Measurements from ENCODE around the gene ADH6.
"Not testable (repeated sequence)": the region's sequence is repeated elsewhere in the genome, so short reads cannot be mapped to it uniquely, and the experiment has no call there.

ADH6 gene

GRCh38 chr4:99207911-99208718 is 10.9 kb downstream of the ADH6 start:
- H3K9me3 Mint-ChIP-seq, result no peaks in the 10 kb centered on the region
- H3K4me1 Mint-ChIP-seq (ENCODE audit: low read depth), result no peaks in the 10 kb centered on the region
- DNase-seq, result no peak
- no peaks in the 10 kb centered on the region for H3K36me3 Mint-ChIP-seq (ENCODE audit: low read depth)
- no peak overlapping the region for H3K4me3 Mint-ChIP-seq
- no peaks in the 10 kb centered on the region for H3K27me3 Mint-ChIP-seq
- H3K27ac Mint-ChIP-seq, result no peak overlapping the region

GRCh38 chr4:99207069-99207743 is 11.8 kb downstream of the ADH6 start:
- no peaks in the 10 kb centered on the region for H3K9me3 Mint-ChIP-seq
- H3K27ac Mint-ChIP-seq, result no peak overlapping the region
- H3K4me1 Mint-ChIP-seq (ENCODE audit: low read depth), result no peaks in the 10 kb centered on the region
- DNase-seq, result no peak
- H3K4me3 Mint-ChIP-seq, result no peak overlapping the region
- no peaks in the 10 kb centered on the region for H3K36me3 Mint-ChIP-seq (ENCODE audit: low read depth)
- no peaks in the 10 kb centered on the region for H3K27me3 Mint-ChIP-seq

GRCh38 chr4:99205153-99205979 is 13.7 kb downstream of the ADH6 start:
- H3K36me3 Mint-ChIP-seq (ENCODE audit: low read depth), result no peaks in the 10 kb centered on the region
- no peak for DNase-seq

GRCh38 chr4:99202536-99202935 is 16.5 kb downstream of the ADH6 start:
- H3K36me3 Mint-ChIP-seq (ENCODE audit: low read depth), result no peaks in the 10 kb centered on the region
- H3K27ac Mint-ChIP-seq, result no peak overlapping the region
- H3K9me3 Mint-ChIP-seq, result no peaks in the 10 kb centered on the region
- no peaks in the 10 kb centered on the region for H3K27me3 Mint-ChIP-seq
- H3K4me1 Mint-ChIP-seq (ENCODE audit: low read depth), result no peaks in the 10 kb centered on the region
- DNase-seq, result no peak
- H3K4me3 Mint-ChIP-seq, result no peak overlapping the region

More at GRCh38 chr4:99205153-99205979, 13.7 kb downstream of the ADH6 start:
- H3K27me3 Mint-ChIP-seq, result no peaks in the 10 kb centered on the region
- H3K4me1 Mint-ChIP-seq (ENCODE audit: low read depth), result no peaks in the 10 kb centered on the region
- H3K4me3 Mint-ChIP-seq, result no peak overlapping the region
- no peak overlapping the region for H3K27ac Mint-ChIP-seq
- H3K9me3 Mint-ChIP-seq, result no peaks in the 10 kb centered on the region

- no peaks in the 10 kb centered on the region for H3K36me3 Mint-ChIP-seq (ENCODE audit: low read depth)
- DNase-seq, result no peak
- H3K4me3 Mint-ChIP-seq, result no peak overlapping the region
- no peaks in the 10 kb centered on the region for H3K9me3 Mint-ChIP-seq
- H3K27ac Mint-ChIP-seq, result no peak overlapping the region
- H3K27me3 Mint-ChIP-seq, result no peaks in the 10 kb centered on the region
- H3K4me1 Mint-ChIP-seq (ENCODE audit: low read depth), result no peaks in the 10 kb centered on the region
Observed at GRCh38 chr4:99202094-99202493, 17.0 kb downstream of the ADH6 start.

GRCh38 chr4:99201690-99202089 is 17.4 kb downstream of the ADH6 start:
- Mint-ChIP-seq H3K4me1 (ENCODE audit: low read depth) (no peaks in the 10 kb centered on the region), H3K9me3 (no peaks in the 10 kb centered on the region), H3K27ac (no peak overlapping the region), H3K27me3 (no peaks in the 10 kb centered on the region), H3K4me3 (no peak overlapping the region), H3K36me3 (ENCODE audit: low read depth) (no peaks in the 10 kb centered on the region)
- no peak for DNase-seq

- no peak for DNase-seq
- Mint-ChIP-seq H3K36me3 (ENCODE audit: low read depth) (no peaks in the 10 kb centered on the region), H3K27ac (no peak overlapping the region), H3K27me3 (no peaks in the 10 kb centered on the region), H3K4me1 (ENCODE audit: low read depth) (no peaks in the 10 kb centered on the region), H3K9me3 (no peaks in the 10 kb centered on the region), H3K4me3 (no peak overlapping the region)
Observed at GRCh38 chr4:99200138-99200537, 18.9 kb downstream of the ADH6 start.

- peaks cover 35% of the 10 kb centered on the region for H3K9me3 Mint-ChIP-seq
- no peak overlapping the region for H3K4me3 Mint-ChIP-seq
- no peak for DNase-seq
- H3K36me3 Mint-ChIP-seq (ENCODE audit: low read depth), result no peaks in the 10 kb centered on the region
- H3K27me3 Mint-ChIP-seq, result no peaks in the 10 kb centered on the region
- H3K27ac Mint-ChIP-seq, result no peak overlapping the region
- no peaks in the 10 kb centered on the region for H3K4me1 Mint-ChIP-seq (ENCODE audit: low read depth)
Observed at GRCh38 chr4:99190336-99190735, 28.7 kb downstream of the ADH6 start.

GRCh38 chr4:99189900-99190299 is 29.1 kb downstream of the ADH6 start:
- not testable (repeated sequence) for H3K36me3 Mint-ChIP-seq (ENCODE audit: low read depth); H3K4me1 Mint-ChIP-seq (ENCODE audit: low read depth); H3K27me3 Mint-ChIP-seq; DNase-seq; H3K4me3 Mint-ChIP-seq; H3K27ac Mint-ChIP-seq
- H3K9me3 Mint-ChIP-seq, result peaks cover 40% of the 10 kb centered on the region

- Mint-ChIP-seq H3K9me3 (peaks cover 31% of the 10 kb centered on the region), H3K4me3 (no peak overlapping the region), H3K27ac (no peak overlapping the region), H3K36me3 (ENCODE audit: low read depth) (no peaks in the 10 kb centered on the region), H3K27me3 (no peaks in the 10 kb centered on the region), H3K4me1 (ENCODE audit: low read depth) (no peaks in the 10 kb centered on the region)
- DNase-seq, result no peak
Observed at GRCh38 chr4:99186029-99186428, 33.0 kb downstream of the ADH6 start.

- H3K27me3 Mint-ChIP-seq, result no peaks in the 10 kb centered on the region
- no peak overlapping the region for H3K27ac Mint-ChIP-seq
- H3K4me1 Mint-ChIP-seq (ENCODE audit: low read depth), result no peaks in the 10 kb centered on the region
- no peaks in the 10 kb centered on the region for H3K36me3 Mint-ChIP-seq (ENCODE audit: low read depth)
- DNase-seq, result no peak
- no peak overlapping the region for H3K4me3 Mint-ChIP-seq
- H3K9me3 Mint-ChIP-seq, result peaks cover 27% of the 10 kb centered on the region
Observed at GRCh38 chr4:99185581-99185980, 33.5 kb downstream of the ADH6 start.

GRCh38 chr4:99180382-99181070 is 38.5 kb downstream of the ADH6 start:
- no peak overlapping the region for H3K27ac Mint-ChIP-seq
- H3K36me3 Mint-ChIP-seq (ENCODE audit: low read depth), result peaks cover 2% of the 10 kb centered on the region
- H3K4me3 Mint-ChIP-seq, result no peak overlapping the region
- H3K4me1 Mint-ChIP-seq (ENCODE audit: low read depth), result no peaks in the 10 kb centered on the region
- DNase-seq, result no peak
- peaks cover 14% of the 10 kb centered on the region for H3K9me3 Mint-ChIP-seq
- no peaks in the 10 kb centered on the region for H3K27me3 Mint-ChIP-seq

GRCh38 chr4:99179626-99180025 is 39.4 kb downstream of the ADH6 start:
- H3K4me1 Mint-ChIP-seq (ENCODE audit: low read depth), result no peaks in the 10 kb centered on the region
- no peaks in the 10 kb centered on the region for H3K27me3 Mint-ChIP-seq
- no peak for DNase-seq
- H3K4me3 Mint-ChIP-seq, result no peak overlapping the region
- peaks cover 2% of the 10 kb centered on the region for H3K36me3 Mint-ChIP-seq (ENCODE audit: low read depth)
- peaks cover 6% of the 10 kb centered on the region for H3K9me3 Mint-ChIP-seq
- H3K27ac Mint-ChIP-seq, result no peak overlapping the region

- Mint-ChIP-seq H3K9me3 (peaks cover 6% of the 10 kb centered on the region), H3K4me3 (no peak overlapping the region), H3K27ac (no peak overlapping the region), H3K27me3 (no peaks in the 10 kb centered on the region), H3K36me3 (ENCODE audit: low read depth) (peaks cover 2% of the 10 kb centered on the region), H3K4me1 (ENCODE audit: low read depth) (no peaks in the 10 kb centered on the region)
- no peak for DNase-seq
Observed at GRCh38 chr4:99179178-99179577, 39.9 kb downstream of the ADH6 start.
